ENCODE measurements around the gene GAS7. TPM values are rescaled to one million over a fixed set of nuclear protein-coding genes. Genes with fewer than 3 reads are reported as not detected.

The GAS7 gene
- total and polyA plus RNA-seq, 2 experiments from 2014 or later = 1.9 to 10.7 TPM

GRCh38 chr17:10161386-10161785 lies 37.0 kb downstream of the GAS7 start:
- Histone ChIP-seq H4K20me1 (replicated peaks; ENCODE audit: insufficient read depth) (no peaks in the 10 kb centered on the region), H3K27me3 (ENCODE audit: insufficient read depth) (no peaks in the 10 kb centered on the region), H3F3A (replicated peaks; ENCODE audit: low read depth) (no peaks in the 10 kb centered on the region), H3K36me3 (ENCODE audit: insufficient read depth) (no peaks in the 10 kb centered on the region), H3K79me2 (replicated peaks; ENCODE audit: insufficient read depth) (no peaks in the 10 kb centered on the region), H3K4me2 (no peak overlapping the region), H3K4me3 (no peak overlapping the region), H3K27ac (ENCODE audit: low read depth) (no peak overlapping the region), H3K4me1 (ENCODE audit: insufficient read depth) (no peaks in the 10 kb centered on the region), H3K9me2 (ENCODE audit: insufficient read depth) (no peaks in the 10 kb centered on the region; the same call in 1 of the 2 replicates), H2AFZ (no peak overlapping the region)
- no peaks in the 10 kb centered on the region; the same call in 2 of the 3 replicates for H3K4me1 Mint-ChIP-seq
- ATAC-seq = no peak
- H3K4me3 Mint-ChIP-seq = no peak overlapping the region
- TF ChIP-seq ZNF462 (CRISPR knock-in tag; IDR thresholded peaks at IDR 0.05) = no peak
- TF ChIP-seq NANOG (IDR thresholded peaks at IDR 0.05; ENCODE audit: borderline replicate concordance) = no peak
- TF ChIP-seq, protein P1, sequence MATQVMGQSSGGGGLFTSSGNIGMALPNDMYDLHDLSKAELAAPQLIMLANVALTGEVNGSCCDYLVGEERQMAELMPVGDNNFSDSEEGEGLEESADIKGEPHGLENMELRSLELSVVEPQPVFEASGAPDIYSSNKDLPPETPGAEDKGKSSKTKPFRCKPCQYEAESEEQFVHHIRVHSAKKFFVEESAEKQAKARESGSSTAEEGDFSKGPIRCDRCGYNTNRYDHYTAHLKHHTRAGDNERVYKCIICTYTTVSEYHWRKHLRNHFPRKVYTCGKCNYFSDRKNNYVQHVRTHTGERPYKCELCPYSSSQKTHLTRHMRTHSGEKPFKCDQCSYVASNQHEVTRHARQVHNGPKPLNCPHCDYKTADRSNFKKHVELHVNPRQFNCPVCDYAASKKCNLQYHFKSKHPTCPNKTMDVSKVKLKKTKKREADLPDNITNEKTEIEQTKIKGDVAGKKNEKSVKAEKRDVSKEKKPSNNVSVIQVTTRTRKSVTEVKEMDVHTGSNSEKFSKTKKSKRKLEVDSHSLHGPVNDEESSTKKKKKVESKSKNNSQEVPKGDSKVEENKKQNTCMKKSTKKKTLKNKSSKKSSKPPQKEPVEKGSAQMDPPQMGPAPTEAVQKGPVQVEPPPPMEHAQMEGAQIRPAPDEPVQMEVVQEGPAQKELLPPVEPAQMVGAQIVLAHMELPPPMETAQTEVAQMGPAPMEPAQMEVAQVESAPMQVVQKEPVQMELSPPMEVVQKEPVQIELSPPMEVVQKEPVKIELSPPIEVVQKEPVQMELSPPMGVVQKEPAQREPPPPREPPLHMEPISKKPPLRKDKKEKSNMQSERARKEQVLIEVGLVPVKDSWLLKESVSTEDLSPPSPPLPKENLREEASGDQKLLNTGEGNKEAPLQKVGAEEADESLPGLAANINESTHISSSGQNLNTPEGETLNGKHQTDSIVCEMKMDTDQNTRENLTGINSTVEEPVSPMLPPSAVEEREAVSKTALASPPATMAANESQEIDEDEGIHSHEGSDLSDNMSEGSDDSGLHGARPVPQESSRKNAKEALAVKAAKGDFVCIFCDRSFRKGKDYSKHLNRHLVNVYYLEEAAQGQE (IDR thresholded peaks at IDR 0.05; ENCODE audit: unreplicated experiment) = no peak
- no peak for TF ChIP-seq STAT1 (IDR thresholded peaks at IDR 0.05; ENCODE audit: unreplicated experiment)
- no peak for TF ChIP-seq CREB1 (CRISPR knock-in tag; IDR thresholded peaks at IDR 0.05; ENCODE audit: low read depth)
- TF ChIP-seq, protein P2, sequence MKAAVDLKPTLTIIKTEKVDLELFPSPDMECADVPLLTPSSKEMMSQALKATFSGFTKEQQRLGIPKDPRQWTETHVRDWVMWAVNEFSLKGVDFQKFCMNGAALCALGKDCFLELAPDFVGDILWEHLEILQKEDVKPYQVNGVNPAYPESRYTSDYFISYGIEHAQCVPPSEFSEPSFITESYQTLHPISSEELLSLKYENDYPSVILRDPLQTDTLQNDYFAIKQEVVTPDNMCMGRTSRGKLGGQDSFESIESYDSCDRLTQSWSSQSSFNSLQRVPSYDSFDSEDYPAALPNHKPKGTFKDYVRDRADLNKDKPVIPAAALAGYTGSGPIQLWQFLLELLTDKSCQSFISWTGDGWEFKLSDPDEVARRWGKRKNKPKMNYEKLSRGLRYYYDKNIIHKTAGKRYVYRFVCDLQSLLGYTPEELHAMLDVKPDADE (IDR thresholded peaks at IDR 0.05) = no peak
- no peak for TF ChIP-seq EZH2 (IDR thresholded peaks at IDR 0.05; ENCODE audit: low read depth, unreplicated experiment)
- TF ChIP-seq POLR2AphosphoS5 (IDR thresholded peaks at IDR 0.05; ENCODE audit: low read depth) = no peak
- no peak for TF ChIP-seq ZNF331 (CRISPR knock-in tag; IDR thresholded peaks at IDR 0.05; ENCODE audit: low read depth)
- TF ChIP-seq CTCF (conservative IDR thresholded peaks at IDR 0.05; ENCODE audit: low read depth in 2 of 2) = no peak
- no peak for TF ChIP-seq EZH2phosphoT487 (IDR thresholded peaks at IDR 0.05; ENCODE audit: unreplicated experiment)
- no peak for TF ChIP-seq ZNF114 (CRISPR knock-in tag; IDR thresholded peaks at IDR 0.05)
- no peak for TF ChIP-seq JUNB (IDR thresholded peaks at IDR 0.05; ENCODE audit: unreplicated experiment)
- DNase-seq (ENCODE audit: low spot score) = no peak
- peaks cover 7% of the 10 kb centered on the region for H3K27me3 Mint-ChIP-seq (ENCODE audit: insufficient read depth, low read depth, poor library complexity)
- H3K27ac Mint-ChIP-seq = no peak overlapping the region
- H3K9me3 Mint-ChIP-seq = no peaks in the 10 kb centered on the region
- H3K36me3 Mint-ChIP-seq (ENCODE audit: low read depth) = no peaks in the 10 kb centered on the region
